Spinal cord (tissue), 10 donors: ENCODE measurements around the gene EPHB1. TPM values are rescaled to one million over a fixed set of nuclear protein-coding genes. Genes with fewer than 3 reads are reported as not detected.

ENCODE experiments used
- DNase-seq, 6 donors: peaks; one replicate each; pipeline versions ENCODE4 v3.0.0 to v3.0.0-alpha.2; 2013 to 2015; ENCODE audit warnings: low spot score in 6 of 6, low read depth in 4 of 6
- H3K27ac ChIP-seq: one replicate; pipeline ENCODE4 v1.5.1; 2013; ENCODE audit warnings: low read depth, low read length, control low read depth
- H3K27me3 ChIP-seq: one replicate; pipeline ENCODE4 v1.6.1; 2013; ENCODE audit warnings: low read length; ENCODE audit not compliant: control insufficient read depth, insufficient read depth
- H3K36me3 ChIP-seq: one replicate; pipeline ENCODE4 v1.6.1; 2013; ENCODE audit warnings: low read length; ENCODE audit not compliant: control insufficient read depth, insufficient read depth
- H3K4me1 ChIP-seq: one replicate; pipeline ENCODE4 v1.6.1; 2013; ENCODE audit warnings: low read length; ENCODE audit not compliant: control insufficient read depth, insufficient read depth
- H3K4me3 ChIP-seq: one replicate; pipeline ENCODE4 v1.5.1; 2013; ENCODE audit warnings: low read depth, low read length, control low read depth
- H3K9me3 ChIP-seq: one replicate; pipeline ENCODE4 v1.6.1; 2013; ENCODE audit warnings: low read length; ENCODE audit not compliant: control insufficient read depth, insufficient read depth
- WGBS: methylation state at CpG from one replicate; pipeline ENCODE4 v1.1.5; 2013; ENCODE audit warnings: missing lambda C conversion rate; ENCODE audit not compliant: insufficient coverage; 5-methylcytosine and 5-hydroxymethylcytosine counted together
- long read RNA-seq, 4 donors: transcript quantifications; one replicate each; lab custom pipeline, GENCODE V29; 2026
- polyA plus RNA-seq, 2 donors: library from polyadenylated mRNA; unstranded; fragments of 120-200 nt; gene quantifications; one replicate each; pipeline ENCODE4 v1.2.1, GENCODE V29; 2013; ENCODE audit not compliant: insufficient read length in 2 of 2
- total RNA-seq, 2 donors: library from RNA; depleted of rRNA in 1 of 2; stranded (reverse); fragments of 120-200 nt in 1 of 2; fragments of >200 nt in 1 of 2; gene quantifications; one replicate each; pipeline versions ENCODE4 v1.2.3 to v1.2.4, GENCODE V29; 2013 to 2014
- donor health status: healthy.

EPHB1 gene
- total RNA-seq: 10 to 100 TPM; 10.0 to 14.6 TPM
- polyA plus RNA-seq: 10 to 100 TPM; 31.0 to 47.6 TPM
- long read RNA-seq, donor 1, full-length matches to known transcripts: 5 of 5 reads
- long read RNA-seq, donor 1, partial matches to known transcripts: 0 of 5 reads
- long read RNA-seq, donor 1, other reads (novel, unspliced or antisense): 0 of 5 reads
- long read RNA-seq, donor 2, full-length matches to known transcripts: 1 of 1 reads
- long read RNA-seq, donor 2, partial matches to known transcripts: 0 of 1 reads
- long read RNA-seq, donor 2, other reads (novel, unspliced or antisense): 0 of 1 reads
- long read RNA-seq, donor 3, partial matches to known transcripts: 25 of 25 reads
- long read RNA-seq, donor 3, other reads (novel, unspliced or antisense): 0 of 25 reads
- long read RNA-seq, donor 4: 0 reads

- no peaks in the 10 kb centered on the region for H3K9me3 ChIP-seq
- peaks cover 15% of the 10 kb centered on the region for H3K27me3 ChIP-seq
- no peaks in the 10 kb centered on the region for H3K36me3 ChIP-seq
- peak; percentile 82 to 99 (median 92) for DNase-seq
- WGBS: under 1% methylated on average over 60 of the region's 70 CpGs
- H3K4me3 ChIP-seq: peak within 1 kb of the TSS; percentile 67
- peak within 1 kb of the TSS; percentile 59 for H3K27ac ChIP-seq
- peaks cover 45% of the 10 kb centered on the region for H3K4me1 ChIP-seq
These were observed at the start of gene EPHB1 for GRCh38 chr3:134794950-134795745. Gene EPHB1 (plus strand): TSS chr3:134795260.

- no peaks in the 10 kb centered on the region for H3K9me3 ChIP-seq
- no peak overlapping the region for H3K27ac ChIP-seq
- H3K4me1 ChIP-seq: peaks cover 8% of the 10 kb centered on the region
- WGBS: 95% methylated on average over 1 of the region's 1 CpG
- no peaks in the 10 kb centered on the region for H3K36me3 ChIP-seq
- no peaks in the 10 kb centered on the region for H3K27me3 ChIP-seq
- no peak overlapping the region for H3K4me3 ChIP-seq
- DNase-seq: no peak
These were observed 46.4 kb upstream of the EPHB1 start for GRCh38 chr3:134748698-134749097.

GRCh38 chr3:134749174-134749573 lies 45.9 kb upstream of the EPHB1 start:
- Histone ChIP-seq H3K27ac (no peak overlapping the region), H3K4me1 (peaks cover 8% of the 10 kb centered on the region), H3K27me3 (no peaks in the 10 kb centered on the region), H3K4me3 (no peak overlapping the region), H3K36me3 (no peaks in the 10 kb centered on the region), H3K9me3 (no peaks in the 10 kb centered on the region)
- 100% methylated on average over 2 of the region's 2 CpGs for WGBS
- no peak for DNase-seq

- DNase-seq: no peak
- WGBS: 78% methylated on average over 6 of the region's 7 CpGs
- H3K4me1 ChIP-seq: peaks cover 8% of the 10 kb centered on the region
These were observed 45.1 kb upstream of the EPHB1 start for GRCh38 chr3:134749802-134750553.

GRCh38 chr3:134751831-134752230 lies 43.2 kb upstream of the EPHB1 start:
- no peaks in the 10 kb centered on the region for H3K9me3 ChIP-seq
- no peaks in the 10 kb centered on the region for H3K36me3 ChIP-seq
- H3K27ac ChIP-seq: no peak overlapping the region
- no CpG with 5 or more reads among the region's 2 CpGs for WGBS
- H3K4me1 ChIP-seq: peaks cover 8% of the 10 kb centered on the region
- DNase-seq: no peak
- no peaks in the 10 kb centered on the region for H3K27me3 ChIP-seq
- H3K4me3 ChIP-seq: no peak overlapping the region

More at GRCh38 chr3:134749802-134750553, 45.1 kb upstream of the EPHB1 start:
- H3K27ac ChIP-seq: no peak overlapping the region
- H3K27me3 ChIP-seq: no peaks in the 10 kb centered on the region
- no peaks in the 10 kb centered on the region for H3K9me3 ChIP-seq
- H3K4me3 ChIP-seq: no peak overlapping the region
- no peaks in the 10 kb centered on the region for H3K36me3 ChIP-seq

GRCh38 chr3:134752761-134753461 lies 42.1 kb upstream of the EPHB1 start:
- peaks cover 8% of the 10 kb centered on the region for H3K4me1 ChIP-seq
- DNase-seq: no peak
- H3K27me3 ChIP-seq: no peaks in the 10 kb centered on the region
- WGBS: 66% methylated on average over 7 of the region's 9 CpGs
- H3K9me3 ChIP-seq: no peaks in the 10 kb centered on the region
- no peaks in the 10 kb centered on the region for H3K36me3 ChIP-seq
- no peak overlapping the region for H3K4me3 ChIP-seq
- H3K27ac ChIP-seq: no peak overlapping the region

- Histone ChIP-seq H3K36me3 (no peaks in the 10 kb centered on the region), H3K9me3 (no peaks in the 10 kb centered on the region), H3K4me1 (peaks cover 8% of the 10 kb centered on the region), H3K27ac (no peak overlapping the region), H3K27me3 (no peaks in the 10 kb centered on the region), H3K4me3 (no peak overlapping the region)
- DNase-seq: no peak
- 59% methylated on average over 5 of the region's 6 CpGs for WGBS
These were observed 40.9 kb upstream of the EPHB1 start for GRCh38 chr3:134753999-134754742.

GRCh38 chr3:134754768-134755559 lies 40.1 kb upstream of the EPHB1 start:
- peak in 1 of 6 donors; percentile 11 for DNase-seq
- 100% methylated on average over 2 of the region's 4 CpGs for WGBS
- H3K4me3 ChIP-seq: no peak overlapping the region
- no peaks in the 10 kb centered on the region for H3K36me3 ChIP-seq
- no peaks in the 10 kb centered on the region for H3K9me3 ChIP-seq
- peaks cover 8% of the 10 kb centered on the region for H3K4me1 ChIP-seq
- H3K27me3 ChIP-seq: no peaks in the 10 kb centered on the region
- no peak overlapping the region for H3K27ac ChIP-seq
